ENCODE measurements around the gene PSME2. TPM values are rescaled to one million over a fixed set of nuclear protein-coding genes. Genes with fewer than 3 reads are reported as not detected.
A peak's percentile ranks its signal among the peaks of the same experiment; 100 is the strongest.

Gene PSME2
- total and polyA plus RNA-seq, 9 of the 15 experiments (the other 6 are each of a cell fraction or from before 2014, with no cell fraction given): 111 to 579 (median 159) TPM

- TF ChIP-seq CCAR2 (IDR thresholded peaks at IDR 0.05; ENCODE audit: low read depth, low read length) (no peak), MCM3 (IDR thresholded peaks at IDR 0.05) (no peak), BRF2 (IDR thresholded peaks at IDR 0.05; ENCODE audit: borderline replicate concordance, insufficient read depth, insufficient read length) (no peak), ZNF707 (CRISPR knock-in tag; conservative IDR thresholded peaks at IDR 0.05) (no peak), ZNF511 (CRISPR knock-in tag; IDR thresholded peaks at IDR 0.05) (peak; percentile 65; the same call in 1 of the 2 replicates), ETV5 (CRISPR knock-in tag; IDR thresholded peaks at IDR 0.05; ENCODE audit: low read depth) (peak; percentile 71), ZNF217 (CRISPR knock-in tag; IDR thresholded peaks at IDR 0.05) (no peak), ZNF140 (CRISPR knock-in tag; IDR thresholded peaks at IDR 0.05) (no peak), XRCC3 (IDR thresholded peaks at IDR 0.05) (no peak), GABPB1 (CRISPR knock-in tag; IDR thresholded peaks at IDR 0.05) (peak; percentile 61; the same call in 1 of the 2 replicates), FOXP4 (CRISPR knock-in tag; IDR thresholded peaks at IDR 0.05; ENCODE audit: borderline replicate concordance) (no peak), ARID3A (IDR thresholded peaks at IDR 0.05; ENCODE audit: borderline replicate concordance, low read depth, low read length) (no peak), ZNF23 (CRISPR knock-in tag; IDR thresholded peaks at IDR 0.05) (no peak), ZNF561 (CRISPR knock-in tag; conservative IDR thresholded peaks at IDR 0.05) (no peak), XRCC4 (IDR thresholded peaks at IDR 0.05; ENCODE audit: extremely low read depth, insufficient read depth, insufficient read length) (no peak), COPS2 (conservative IDR thresholded peaks at IDR 0.05) (no peak), SNIP1 (IDR thresholded peaks at IDR 0.05; ENCODE audit: low read depth) (no peak), NFYB (IDR thresholded peaks at IDR 0.05; ENCODE audit: extremely low read depth, insufficient read length) (peak; percentile 81), SREBF2 (CRISPR knock-in tag; IDR thresholded peaks at IDR 0.05) (no peak), HDAC3 (IDR thresholded peaks at IDR 0.05; ENCODE audit: borderline replicate concordance, partially characterized antibody) (no peak), SAFB (IDR thresholded peaks at IDR 0.05; ENCODE audit: borderline replicate concordance, low read depth, low read length) (no peak), E2F1 (CRISPR knock-in tag; IDR thresholded peaks at IDR 0.05) (no peak)
Observed at GRCh38 chr14:24141097-24141880, 5.1 kb downstream of the PSME2 start, which contains the start of gene EMC9 (continued).

Data from K562 (cell line).